Measurements from ENCODE around the gene REEP1.
A peak's percentile ranks its signal among the peaks of the same experiment; 100 is the strongest.
"Not testable (repeated sequence)": the region's sequence is repeated elsewhere in the genome, so short reads cannot be mapped to it uniquely, and the experiment has no call there.

The REEP1 gene

GRCh38 chr2:86283411-86284030 lies 53.9 kb downstream of the REEP1 start:
- DNase-seq (ENCODE audit: low spot score) = no peak

- no peak for DNase-seq (ENCODE audit: low spot score)
Measured at GRCh38 chr2:86281066-86281700, 56.2 kb downstream of the REEP1 start.

DNA sequence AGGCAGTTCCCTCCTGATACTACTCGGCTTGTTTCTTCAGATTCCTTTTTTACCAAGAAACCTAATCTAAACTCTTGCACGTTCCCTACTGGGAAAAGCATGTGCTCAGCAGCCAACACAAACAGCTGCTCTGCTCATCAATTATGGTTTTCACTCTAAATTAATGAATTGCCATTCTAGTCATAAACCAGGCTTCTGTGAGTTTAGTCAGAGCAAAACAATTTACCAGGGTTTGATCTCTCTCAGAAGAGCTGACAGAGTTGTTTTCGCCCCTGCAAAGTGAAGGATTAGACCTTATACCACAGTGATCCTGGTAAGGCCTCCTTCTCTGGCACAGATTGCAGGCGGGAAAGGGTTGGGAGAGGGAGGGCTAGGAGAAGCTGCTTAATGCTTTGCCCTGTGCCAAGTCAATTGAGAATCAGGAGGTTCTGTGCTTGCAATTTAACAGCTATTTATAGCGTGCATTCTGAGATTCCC lies 57.2 kb downstream of the REEP1 start:
- no peak for DNase-seq (ENCODE audit: low spot score)

GRCh38 chr2:86275962-86276361 lies 61.5 kb downstream of the REEP1 start:
- no peak for DNase-seq (ENCODE audit: low spot score)

- DNase-seq (ENCODE audit: low spot score) = no peak
Measured at GRCh38 chr2:86275384-86275799, 62.0 kb downstream of the REEP1 start.

- peak; percentile 15 for DNase-seq (ENCODE audit: low spot score)
Measured at GRCh38 chr2:86274918-86275275, 62.5 kb downstream of the REEP1 start.

DNA sequence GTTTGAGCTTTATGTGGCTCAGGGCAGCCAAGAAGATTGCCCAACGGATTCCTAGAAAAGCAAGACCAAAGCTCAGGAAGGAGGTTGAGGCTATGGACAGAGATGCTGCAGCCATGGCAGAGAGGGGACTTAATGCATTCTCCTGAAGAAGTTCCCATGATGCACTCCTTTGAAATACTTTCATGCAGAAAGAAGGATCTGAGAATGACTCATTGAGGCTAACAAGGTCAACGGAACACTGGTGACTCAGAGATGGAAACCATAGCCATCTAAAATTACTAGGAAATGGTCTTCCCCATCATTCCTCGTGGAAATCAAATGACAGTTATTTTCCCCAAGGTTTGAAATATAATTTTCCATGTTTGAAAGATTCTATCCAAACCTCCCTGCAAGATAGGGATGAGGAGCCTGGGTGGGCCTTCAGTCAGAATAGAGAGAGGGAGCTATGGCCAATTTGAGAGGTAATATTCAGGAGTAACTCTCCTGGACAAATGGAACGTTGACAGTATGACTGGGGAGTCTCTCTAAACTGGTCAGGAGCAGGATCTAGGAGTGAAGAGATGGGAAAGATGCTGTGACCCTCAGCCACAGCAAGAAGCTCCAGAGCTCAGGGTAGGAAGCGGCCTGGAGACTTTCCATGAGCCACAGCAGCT lies 63.0 kb downstream of the REEP1 start:
- DNase-seq (ENCODE audit: low spot score) = peak; percentile 66

- no peak for DNase-seq (ENCODE audit: low spot score)
Measured at GRCh38 chr2:86272111-86272510, 65.3 kb downstream of the REEP1 start.

- DNase-seq (ENCODE audit: low spot score) = no peak
Measured at GRCh38 chr2:86271248-86271647, 66.2 kb downstream of the REEP1 start.

GRCh38 chr2:86263956-86264355 lies 73.5 kb downstream of the REEP1 start:
- no peak for DNase-seq (ENCODE audit: low spot score)

- DNase-seq (ENCODE audit: low spot score) = no peak
Measured at GRCh38 chr2:86260978-86261377, 76.4 kb downstream of the REEP1 start.

- DNase-seq (ENCODE audit: low spot score) = no peak
Measured at GRCh38 chr2:86258106-86258505, 79.3 kb downstream of the REEP1 start.

DNA sequence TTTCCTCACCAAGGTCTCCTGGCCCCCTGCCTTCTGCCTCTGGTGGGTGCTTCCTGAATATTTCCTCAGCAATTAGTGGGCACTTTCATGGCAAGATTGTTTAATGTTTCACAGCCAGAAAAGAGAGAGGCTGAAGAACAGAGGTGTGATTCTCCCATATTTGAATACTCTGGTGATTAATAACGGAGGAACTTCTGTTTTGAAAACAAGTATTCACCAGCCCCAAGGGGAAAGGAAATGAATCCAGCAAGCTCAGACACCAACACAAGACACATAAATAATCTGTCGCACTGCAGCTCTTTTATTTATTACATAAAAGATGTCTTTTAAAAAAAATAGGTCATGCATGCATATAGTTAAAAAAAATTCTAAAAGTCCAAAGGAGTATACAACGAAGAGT lies 80.4 kb downstream of the REEP1 start:
- no peak for DNase-seq (ENCODE audit: low spot score)

DNA sequence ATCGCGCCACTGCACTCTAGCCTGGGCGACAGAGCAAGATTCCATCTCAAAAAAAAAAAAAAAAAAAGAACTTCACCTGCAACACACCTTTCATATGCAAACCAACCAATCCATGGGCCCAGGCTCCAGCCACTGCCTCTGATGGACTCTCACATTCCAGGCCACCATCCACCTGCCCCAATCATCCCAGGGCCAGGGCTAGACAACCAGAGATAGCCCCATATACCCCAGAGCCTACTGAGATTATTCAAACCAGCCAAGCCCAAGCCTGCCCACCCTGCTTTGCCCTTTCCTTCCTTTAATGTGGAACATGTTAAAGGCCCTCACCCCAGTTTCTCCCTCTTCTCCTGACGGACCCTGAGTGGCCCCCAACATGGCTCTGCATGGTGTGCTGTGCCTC lies 81.1 kb downstream of the REEP1 start:
- DNase-seq (ENCODE audit: low spot score) = no peak

- no peak for DNase-seq (ENCODE audit: low spot score)
Measured at GRCh38 chr2:86254576-86255538, 82.6 kb downstream of the REEP1 start.

DNA sequence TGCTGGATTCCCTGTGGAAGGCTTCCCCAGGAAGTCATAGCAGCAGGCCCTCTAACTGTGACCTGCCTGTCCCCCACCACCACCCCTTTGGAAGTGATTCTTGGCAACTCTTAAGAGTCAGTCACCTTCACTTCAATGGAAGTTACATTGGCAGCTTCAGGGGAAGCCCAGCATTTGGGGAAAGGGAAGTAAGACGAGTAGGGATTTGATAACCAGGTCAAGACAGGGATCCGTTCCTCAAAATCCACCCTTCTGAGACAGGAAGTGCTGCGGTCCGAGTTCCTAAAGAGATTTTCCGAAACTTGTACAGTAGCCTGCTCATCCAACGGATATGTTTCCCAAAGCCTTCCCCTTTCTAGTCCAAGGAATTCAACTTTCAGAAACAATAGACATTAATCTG lies 84.0 kb downstream of the REEP1 start:
- DNase-seq (ENCODE audit: low spot score) = no peak

DNA sequence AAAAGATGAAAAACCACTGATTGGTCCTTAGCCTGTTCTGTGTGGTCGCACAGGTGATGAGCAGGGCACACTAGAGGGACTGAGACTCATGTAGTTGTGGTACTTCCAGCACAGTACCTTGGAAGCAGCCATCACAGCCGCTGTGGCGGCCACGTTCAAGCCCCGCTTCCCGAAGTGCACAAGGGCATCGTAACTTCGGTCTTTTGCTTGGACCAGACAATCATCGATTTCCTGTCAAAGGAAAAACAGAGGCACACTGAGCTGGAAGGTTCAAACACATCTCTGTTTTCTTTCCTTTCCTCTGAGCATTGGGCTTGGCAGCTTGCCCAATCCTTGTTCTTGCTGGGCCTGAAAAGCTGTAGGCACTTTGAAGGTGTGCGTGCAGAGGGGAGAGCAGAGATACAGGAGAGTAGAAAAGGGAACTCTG lies 85.6 kb downstream of the REEP1 start:
- DNase-seq (ENCODE audit: low spot score) = no peak

- DNase-seq (ENCODE audit: low spot score) = peak; percentile 68
Measured at GRCh38 chr2:86249579-86250391, 87.6 kb downstream of the REEP1 start.

- no peak for DNase-seq (ENCODE audit: low spot score)
Measured at GRCh38 chr2:86249176-86249575, 88.2 kb downstream of the REEP1 start.

DNA sequence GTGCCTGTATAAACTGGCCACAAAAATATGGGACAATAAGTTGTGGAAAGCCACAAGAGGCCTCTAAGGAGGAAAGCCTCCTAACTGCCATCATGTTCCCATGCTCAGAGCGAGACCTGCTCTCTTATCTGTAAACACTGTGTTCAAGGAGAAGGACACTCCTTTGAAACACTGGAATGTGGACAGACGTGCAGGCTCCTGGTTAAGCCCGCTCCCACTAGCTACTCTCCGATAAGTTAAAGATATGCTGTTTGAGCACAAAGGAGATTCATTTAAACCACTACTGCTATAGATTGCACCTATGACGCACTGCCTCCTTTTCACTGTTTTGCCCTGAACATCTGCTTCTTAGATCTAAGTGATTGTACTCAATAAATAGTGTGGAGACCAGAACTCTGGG lies 92.2 kb downstream of the REEP1 start:
- not testable (repeated sequence) for DNase-seq (ENCODE audit: low spot score)

DNA sequence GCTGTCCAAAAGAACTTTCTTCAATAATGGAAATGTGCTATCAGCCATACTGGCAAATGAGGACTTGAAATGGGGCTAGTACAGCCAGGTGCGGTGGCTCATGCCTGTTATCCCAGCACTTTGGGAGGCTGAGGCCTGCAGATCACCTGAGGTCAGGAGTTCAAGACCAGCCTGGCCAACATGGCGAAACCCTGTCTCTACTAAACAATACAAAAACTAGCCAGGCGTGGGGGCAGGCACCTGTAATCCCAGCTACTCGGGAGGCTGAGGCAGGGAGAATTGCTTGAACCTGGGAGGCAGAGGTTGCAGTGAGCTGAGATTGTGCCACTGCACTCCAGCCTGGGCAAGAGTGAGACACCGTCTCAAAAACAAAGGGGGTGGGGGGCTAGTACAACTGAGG lies 92.6 kb downstream of the REEP1 start:
- not testable (repeated sequence) for DNase-seq (ENCODE audit: low spot score)
